ENCODE measurements around the gene CCDC178.
A peak's percentile ranks its signal among the peaks of the same experiment; 100 is the strongest.
"Not testable (repeated sequence)": the region's sequence is repeated elsewhere in the genome, so short reads cannot be mapped to it uniquely, and the experiment has no call there.

The CCDC178 gene

DNA sequence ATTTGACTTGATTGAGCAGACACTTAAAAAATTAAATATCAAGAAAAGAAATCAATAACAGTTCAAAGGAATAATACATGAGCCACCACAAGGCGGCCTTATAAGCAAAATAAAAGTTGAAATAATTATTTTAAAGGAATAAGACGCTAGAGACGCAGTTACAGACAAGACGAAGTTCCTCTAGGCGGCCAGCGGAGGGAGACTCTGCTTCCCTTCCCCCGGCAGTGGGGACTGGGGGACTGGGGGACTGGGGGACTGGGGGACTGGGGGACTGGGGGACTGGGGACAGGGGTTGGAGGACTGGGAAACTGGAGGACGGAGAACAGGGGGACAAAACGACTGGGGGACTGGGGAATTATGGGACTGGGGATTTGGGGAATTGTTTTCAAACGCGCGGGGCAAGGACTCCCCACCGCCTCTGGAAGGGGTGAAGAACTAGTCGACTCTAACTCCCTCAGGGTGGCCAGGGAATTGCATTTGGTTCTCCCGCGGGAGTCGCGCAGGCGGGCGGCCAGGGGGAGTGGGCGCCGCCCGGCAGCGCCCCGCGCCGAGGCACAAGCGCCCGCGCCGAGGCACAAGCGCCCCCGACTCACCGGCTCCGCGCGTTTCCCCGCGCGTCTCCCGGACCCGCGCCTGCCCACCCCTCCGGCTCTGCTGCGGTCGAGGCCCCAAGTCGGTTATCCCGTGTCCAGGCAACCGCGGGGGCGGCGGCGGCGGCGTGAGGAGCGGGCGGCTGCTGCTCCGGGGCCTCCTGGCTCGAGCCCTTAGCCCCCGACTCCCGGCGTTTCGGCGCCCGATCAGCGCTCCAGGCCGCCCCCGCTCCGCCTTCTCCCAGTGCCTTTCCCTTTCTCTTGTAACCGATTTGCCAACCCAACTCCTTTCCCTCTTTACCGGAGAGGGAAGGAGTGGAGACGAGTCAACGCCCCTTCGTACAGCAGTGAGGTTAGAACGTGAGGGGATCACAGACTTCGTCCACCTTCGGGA is at the start of gene CCDC178:
TSS of gene CCDC178 (minus strand) at position 662 of the 984 bp plus-strand sequence. CDS start 28,633 bp downstream, outside the sequence.
- DNase-seq (ENCODE audit: low spot score) = no peak

GRCh38 chr18:33483908-33484307 is 43.4 kb upstream of the CCDC178 start:
- no peak for DNase-seq (ENCODE audit: low spot score)

DNA sequence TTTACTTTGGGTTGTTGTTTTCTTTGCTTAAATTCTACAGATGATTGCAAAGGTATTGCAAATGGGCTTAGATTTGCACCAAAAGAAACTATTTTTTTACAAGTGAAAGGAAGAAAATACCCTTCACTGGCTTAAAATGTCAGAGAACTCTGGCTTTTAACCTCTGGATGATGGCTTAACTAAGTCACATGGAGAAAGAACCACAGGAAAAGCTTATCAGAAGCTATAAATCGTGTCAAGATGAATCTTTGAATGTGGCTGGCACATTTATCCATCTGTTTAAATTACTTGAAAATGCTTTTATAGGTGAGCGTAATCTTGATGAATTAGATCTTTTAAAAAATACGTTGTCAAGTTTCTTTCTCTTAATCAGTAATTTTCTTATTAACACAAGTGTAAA is 32.0 kb upstream of the CCDC178 start:
- no peak for DNase-seq (ENCODE audit: low spot score)

GRCh38 chr18:33470216-33470615 is 29.7 kb upstream of the CCDC178 start:
- no peak for DNase-seq (ENCODE audit: low spot score)

DNA sequence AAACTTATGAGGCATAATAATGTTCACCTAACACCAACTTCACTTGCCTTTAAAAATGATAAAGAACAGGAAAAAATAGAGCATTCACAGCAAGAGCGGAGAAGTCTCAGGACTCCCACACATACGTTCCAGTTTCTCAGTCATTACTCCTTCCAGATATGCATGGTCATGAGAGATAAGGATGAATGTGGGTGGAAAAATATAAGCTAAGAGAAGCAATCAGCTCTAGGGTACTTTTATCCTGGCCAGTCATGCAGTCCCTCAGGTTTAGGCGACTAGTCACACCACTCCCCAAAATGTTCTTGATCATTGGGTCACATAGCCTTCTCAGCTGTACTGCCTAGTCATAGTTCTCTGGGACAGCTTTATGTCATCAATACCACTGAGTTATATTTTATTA is 29.2 kb upstream of the CCDC178 start:
- DNase-seq (ENCODE audit: low spot score) = no peak

- no peak for DNase-seq (ENCODE audit: low spot score)
Measured at GRCh38 chr18:33467531-33467930, 27.0 kb upstream of the CCDC178 start.

DNA sequence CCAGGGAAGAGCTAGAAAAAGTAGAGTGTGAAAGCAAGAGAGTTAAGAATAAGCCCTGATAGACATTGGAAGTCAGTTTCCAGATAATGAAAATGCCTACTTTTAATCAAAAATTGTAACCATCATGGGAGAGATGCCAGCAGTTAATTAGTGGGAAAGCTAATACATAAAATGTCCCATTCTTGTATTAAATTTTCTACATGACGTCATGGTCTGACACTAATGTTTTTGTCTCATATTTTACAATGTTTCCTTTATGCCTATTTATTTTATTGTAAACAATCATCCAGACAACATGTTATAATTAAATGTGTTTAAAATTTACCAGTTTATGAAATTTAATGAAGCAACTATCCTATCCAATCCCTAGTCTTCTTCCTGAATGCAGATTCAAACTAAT is 26.3 kb upstream of the CCDC178 start:
- no peak for DNase-seq (ENCODE audit: low spot score)

DNA sequence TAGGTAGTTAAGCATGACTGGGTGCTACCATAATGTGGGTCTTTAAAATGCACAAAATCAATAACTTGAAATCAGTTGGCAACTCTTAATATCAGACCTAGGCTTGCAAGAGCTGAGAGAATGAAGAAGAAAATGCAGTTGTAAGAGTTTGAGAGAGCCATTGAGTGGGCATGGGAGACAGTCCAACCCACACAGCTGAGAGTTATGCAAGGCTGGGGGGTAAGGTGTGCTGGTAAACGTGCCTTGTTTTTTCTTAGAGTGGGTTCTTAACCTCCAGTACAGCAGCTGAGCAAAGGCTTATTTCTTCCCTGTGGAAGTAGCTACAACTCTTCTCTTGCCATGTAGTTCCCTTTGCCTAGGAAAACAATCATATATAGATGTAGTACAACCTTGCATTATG is 20.2 kb upstream of the CCDC178 start:
- DNase-seq (ENCODE audit: low spot score) = no peak

GRCh38 chr18:33459612-33460011 is 19.1 kb upstream of the CCDC178 start:
- DNase-seq (ENCODE audit: low spot score) = no peak

- DNase-seq (ENCODE audit: low spot score) = peak; percentile 11
Measured at GRCh38 chr18:33446604-33447003, 6.1 kb upstream of the CCDC178 start.

DNA sequence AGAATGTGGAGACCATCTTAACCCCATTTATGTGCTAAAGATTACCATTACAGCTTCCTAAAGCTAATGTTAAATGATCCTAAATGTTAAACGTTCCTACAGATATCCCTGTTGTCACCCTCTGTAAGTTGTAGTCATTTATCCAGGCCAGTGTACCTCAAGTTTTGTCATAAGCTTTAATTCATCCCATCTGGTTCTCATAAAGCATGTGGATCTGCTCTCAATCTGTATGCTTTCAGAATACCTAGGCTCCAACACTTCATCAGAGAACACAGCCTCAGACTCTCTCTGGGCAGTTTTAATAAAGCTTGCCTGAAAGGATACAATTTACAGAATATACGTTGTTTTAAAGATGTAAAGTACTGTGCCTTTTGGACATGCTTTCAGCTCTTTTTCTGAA is 4.2 kb upstream of the CCDC178 start:
- DNase-seq (ENCODE audit: low spot score) = no peak

DNA sequence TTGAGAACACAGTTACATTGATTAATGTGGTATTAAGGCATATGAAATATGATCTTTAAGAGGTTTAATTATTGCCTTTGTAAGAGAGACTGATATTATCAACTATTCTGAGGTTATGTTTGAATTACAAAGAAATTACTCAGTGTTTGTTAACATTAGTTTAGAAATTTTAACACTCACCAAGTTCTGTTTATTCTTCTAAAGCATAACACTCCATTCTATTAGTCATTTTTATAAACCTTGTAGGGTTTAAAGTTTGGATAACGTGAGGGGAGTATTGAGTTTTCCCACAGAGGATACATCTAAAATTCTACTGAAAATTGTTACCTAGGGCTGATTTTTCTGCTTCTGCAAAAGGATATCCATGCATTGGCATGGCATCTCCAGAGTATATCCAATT is 7.7 kb downstream of the CCDC178 start:
- no peak for DNase-seq (ENCODE audit: low spot score)

GRCh38 chr18:33427549-33427948 is 13.0 kb downstream of the CCDC178 start:
- no peak for DNase-seq (ENCODE audit: low spot score)

GRCh38 chr18:33424266-33424946 is 16.1 kb downstream of the CCDC178 start:
- DNase-seq (ENCODE audit: low spot score) = no peak

GRCh38 chr18:33421225-33421624 is 19.3 kb downstream of the CCDC178 start:
- DNase-seq (ENCODE audit: low spot score) = no peak

DNA sequence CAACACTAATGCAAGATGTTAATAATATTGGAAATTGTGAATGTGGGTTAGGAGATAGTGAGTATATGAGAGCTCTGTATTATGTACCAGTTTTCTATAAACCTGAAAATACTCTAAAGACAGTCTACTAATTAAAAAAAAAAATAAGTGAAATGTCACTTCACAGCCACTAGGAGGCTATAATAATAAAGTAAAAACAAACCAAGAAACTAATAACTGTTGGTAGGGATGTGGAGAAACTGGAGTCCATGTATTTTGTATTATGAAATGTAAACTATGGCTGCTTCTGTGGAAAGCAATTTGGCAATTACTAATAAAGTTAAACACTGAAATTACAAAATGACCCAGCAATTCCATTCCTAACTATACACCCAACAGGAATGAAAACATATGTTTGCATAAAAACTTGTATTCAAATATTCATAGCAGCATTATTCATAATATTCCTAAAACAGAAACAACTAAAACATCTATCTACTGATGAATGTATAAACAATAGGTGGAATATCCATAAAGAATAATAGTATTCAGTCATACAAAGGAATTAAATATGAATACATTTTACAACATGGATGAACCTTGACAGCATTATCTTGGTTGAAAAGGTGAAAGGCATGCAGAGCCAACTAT is 36.2 kb downstream of the CCDC178 start:
- DNase-seq (ENCODE audit: low spot score) = peak; percentile 34

DNA sequence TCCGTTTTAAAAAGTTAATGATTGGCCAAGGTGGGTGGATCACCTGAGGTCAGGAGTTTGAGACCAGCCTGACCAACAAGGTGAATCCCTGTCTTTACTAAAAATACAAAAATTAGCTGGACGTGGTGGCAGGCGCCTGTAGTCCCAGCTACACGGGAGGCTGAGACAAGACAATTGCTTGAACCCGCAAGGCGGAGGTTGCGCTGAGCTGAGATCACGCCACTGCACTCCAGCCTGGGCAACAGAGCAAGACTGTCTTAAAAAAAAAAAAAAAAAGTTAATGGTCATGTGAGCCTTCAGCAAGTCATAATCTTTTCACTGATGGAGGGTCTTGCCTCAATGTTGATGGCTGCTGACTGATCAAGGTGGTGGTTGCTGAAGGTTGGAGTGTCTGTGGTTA is 41.6 kb downstream of the CCDC178 start:
- not testable (repeated sequence) for DNase-seq (ENCODE audit: low spot score)

- DNase-seq (ENCODE audit: low spot score) = no peak
Measured at GRCh38 chr18:33375829-33376228, 64.7 kb downstream of the CCDC178 start.

- DNase-seq (ENCODE audit: low spot score) = no peak
Measured at GRCh38 chr18:33372442-33372841, 68.1 kb downstream of the CCDC178 start.

DNA sequence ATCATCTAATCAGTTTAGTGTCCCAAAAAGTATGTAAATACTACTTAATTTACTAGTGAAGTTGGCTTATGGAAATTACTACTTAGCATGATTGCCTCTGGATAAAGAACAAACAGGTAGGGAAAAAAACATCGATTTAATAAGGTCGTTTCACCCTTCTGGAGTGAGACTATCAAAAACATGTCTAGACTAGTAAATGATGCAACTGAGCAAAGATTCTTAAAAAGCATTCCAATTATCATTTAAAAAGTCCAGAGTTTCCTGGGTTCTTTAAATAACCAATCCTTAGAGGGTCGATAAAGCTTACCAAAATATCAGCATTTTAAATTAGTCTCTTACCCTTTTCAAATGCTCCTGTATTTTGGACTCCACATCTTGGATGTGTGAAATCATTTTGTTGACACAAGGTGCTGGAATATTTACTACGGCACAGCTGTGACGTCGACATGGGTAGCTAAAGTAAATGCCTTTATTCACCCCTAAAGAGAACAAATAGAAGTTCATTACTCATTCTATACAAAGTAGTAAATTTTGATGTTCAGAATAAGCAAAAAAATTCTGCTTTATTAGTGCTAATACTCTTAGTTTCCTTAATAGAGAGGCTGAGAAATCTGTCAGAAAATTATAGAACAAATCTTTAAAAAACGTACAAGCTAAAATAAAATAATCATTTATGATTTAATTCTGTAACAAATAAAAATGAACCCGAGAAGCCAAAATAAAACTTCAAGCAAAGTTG is 70.6 kb downstream of the CCDC178 start:
- no peak for DNase-seq (ENCODE audit: low spot score)

DNA sequence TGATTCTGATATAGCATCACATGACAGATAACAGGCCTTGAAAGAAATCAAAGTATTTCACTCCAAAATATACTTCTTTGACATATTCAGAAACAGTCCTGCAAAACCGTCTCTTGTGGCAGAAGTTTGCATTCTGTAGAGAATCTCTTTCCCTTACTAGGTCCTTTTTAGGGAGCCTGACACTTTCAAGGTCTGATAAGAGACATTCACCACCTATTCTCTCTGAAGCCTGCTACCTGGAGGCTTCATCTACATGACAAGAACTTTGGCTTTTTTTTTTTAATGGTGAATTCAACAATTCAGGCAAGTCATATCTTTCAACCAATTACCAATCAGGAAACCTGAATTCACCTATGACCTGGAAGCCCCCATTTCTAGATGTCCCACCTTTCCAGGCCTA is 83.8 kb downstream of the CCDC178 start:
- no peak for DNase-seq (ENCODE audit: low spot score)

GRCh38 chr18:33355756-33356155 is 84.8 kb downstream of the CCDC178 start:
- no peak for DNase-seq (ENCODE audit: low spot score)

Data from RKO (cell line).